SU-DHL-6 (cell line): Measurements from ENCODE around the gene MNAT1.

Experiments
- H2AFZ ChIP-seq: fragments of 200-600 bp; sonication (generic); 2 replicates; pipeline ENCODE4 v1.6.1; 2014; ENCODE audit warnings: low read depth, mild to moderate bottlenecking, moderate library complexity, mixed read lengths, antibody characterized with exemption, low read length; ENCODE audit not compliant: severe bottlenecking
- H3F3A ChIP-seq: fragments of 200-600 bp; shearing (Covaris generic); 2 replicates; pipeline ENCODE4 v1.6.0; 2016; ENCODE audit warnings: antibody characterized with exemption, mild to moderate bottlenecking; ENCODE audit not compliant: insufficient read depth
- H3K27ac ChIP-seq: fragments of 200-600 bp; sonication (generic); 2 replicates; pipeline ENCODE4 v1.5.1; 2016; ENCODE audit warnings: low read depth, mild to moderate bottlenecking, low read length, moderate library complexity, mixed read lengths
- H3K27me3 ChIP-seq: fragments of 200-600 bp; sonication (generic), shearing (Covaris generic); 2 replicates; pipeline ENCODE4 v1.6.0; 2014; ENCODE audit warnings: mild to moderate bottlenecking, low read length
- H3K36me3 ChIP-seq: fragments of 200-600 bp; sonication (generic); 2 replicates; pipeline ENCODE4 v1.6.1; 2014; ENCODE audit warnings: mild to moderate bottlenecking, low read length, mixed read lengths
- H3K4me2 ChIP-seq: fragments of 300-600, 200-600 bp; shearing (Covaris generic), sonication (generic); 2 replicates; pipeline ENCODE4 v1.6.0; 2014; ENCODE audit warnings: low read length, low read depth, mild to moderate bottlenecking; ENCODE audit not compliant: poor library complexity, severe bottlenecking
- H3K4me3 ChIP-seq: fragments of 200-600 bp; sonication (generic); 2 replicates; pipeline ENCODE4 v1.5.1; 2014; ENCODE audit warnings: antibody characterized with exemption, low read length, mild to moderate bottlenecking, mixed read lengths; ENCODE audit not compliant: insufficient read depth, poor library complexity, severe bottlenecking
- H3K79me2 ChIP-seq: fragments of 200-600 bp; sonication (generic); 2 replicates; pipeline ENCODE4 v1.6.1; 2014; ENCODE audit warnings: mild to moderate bottlenecking, low read length, moderate library complexity; ENCODE audit not compliant: insufficient read depth
- H3K9ac ChIP-seq: fragments of 200-600 bp; sonication (generic); 2 replicates; pipeline ENCODE4 v1.7.0; 2014; ENCODE audit warnings: mild to moderate bottlenecking, low read length
- H3K9me2 ChIP-seq: fragments of 200-600 bp; sonication (generic); replicated peaks from 2 replicates; pipeline ENCODE4 v1.6.1; 2014; ENCODE audit warnings: low read length; ENCODE audit not compliant: insufficient read depth
- H3K9me3 ChIP-seq: fragments of 200-600 bp; sonication (generic); 2 replicates; pipeline ENCODE4 v1.6.1; 2014; ENCODE audit warnings: low read length, mixed read lengths; ENCODE audit not compliant: insufficient read depth
- H4K20me1 ChIP-seq: fragments of 200-600 bp; sonication (generic); 2 replicates; pipeline ENCODE4 v1.6.1; 2014; ENCODE audit warnings: low read depth, mild to moderate bottlenecking, antibody characterized with exemption, low read length, moderate library complexity, mixed read lengths
- EZH2phosphoT487 ChIP-seq: fragments of 200-600 bp; sonication (generic), shearing (Covaris generic); conservative IDR thresholded peaks from 2 replicates; pipeline ENCODE4 v1.6.1; 2018; ENCODE audit warnings: mild to moderate bottlenecking, antibody characterized with exemption, low read length, moderate library complexity, mixed read lengths
- TF ChIP-seq, protein P1 (sequence below): fragments of 200-600 bp; sonication (generic); IDR thresholded peaks from one replicate; pipeline ENCODE4 v1.5.1; 2017; ENCODE audit warnings: antibody characterized with exemption, mild to moderate bottlenecking, low read length, moderate library complexity; ENCODE audit not compliant: insufficient read depth, poor library complexity, severe bottlenecking

Gene MNAT1

DNA sequence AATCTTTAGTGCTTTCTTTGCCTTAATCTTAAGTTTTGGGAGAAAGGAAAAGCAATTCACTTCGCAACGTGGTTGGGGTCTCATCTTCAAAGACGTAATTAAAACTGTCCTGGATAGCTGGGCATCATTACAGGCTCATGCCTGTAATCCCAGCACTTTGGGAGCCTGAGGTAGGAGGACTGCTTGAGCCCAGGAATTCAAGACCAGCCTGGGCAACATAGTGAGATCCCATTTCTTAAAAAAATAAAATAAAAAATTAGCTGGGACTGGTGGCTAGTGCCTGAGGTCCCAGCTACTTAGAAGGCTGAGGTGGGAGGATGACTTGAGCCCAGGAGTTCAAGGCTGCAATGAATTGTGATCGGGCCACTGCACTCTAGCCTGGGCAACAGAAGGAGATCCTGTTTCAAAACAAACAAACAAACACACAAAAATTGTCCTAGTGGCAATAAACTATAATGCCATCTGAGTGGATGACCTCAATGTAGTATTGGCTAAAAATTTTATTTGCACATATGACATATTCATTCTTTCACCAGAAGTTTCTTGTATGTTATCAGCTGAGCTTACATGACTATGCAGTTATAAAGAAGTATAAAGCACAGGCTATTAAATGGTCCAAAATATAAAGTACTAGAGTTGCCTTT, 1.6 kb upstream of the MNAT1 start:
- no peak overlapping the region for H3K4me2 ChIP-seq
- H2AFZ ChIP-seq = no peak overlapping the region
- no peak overlapping the region for H3K27ac ChIP-seq
- H3K79me2 ChIP-seq = peaks cover 33% of the 10 kb centered on the region
- no peaks in the 10 kb centered on the region for H3K9me3 ChIP-seq
- no peaks in the 10 kb centered on the region for H4K20me1 ChIP-seq
- no peak overlapping the region for H3K4me3 ChIP-seq
- no peaks in the 10 kb centered on the region for H3K36me3 ChIP-seq
- no peaks in the 10 kb centered on the region for H3K27me3 ChIP-seq
- no peak overlapping the region for H3K9ac ChIP-seq
- TF ChIP-seq, protein P1, sequence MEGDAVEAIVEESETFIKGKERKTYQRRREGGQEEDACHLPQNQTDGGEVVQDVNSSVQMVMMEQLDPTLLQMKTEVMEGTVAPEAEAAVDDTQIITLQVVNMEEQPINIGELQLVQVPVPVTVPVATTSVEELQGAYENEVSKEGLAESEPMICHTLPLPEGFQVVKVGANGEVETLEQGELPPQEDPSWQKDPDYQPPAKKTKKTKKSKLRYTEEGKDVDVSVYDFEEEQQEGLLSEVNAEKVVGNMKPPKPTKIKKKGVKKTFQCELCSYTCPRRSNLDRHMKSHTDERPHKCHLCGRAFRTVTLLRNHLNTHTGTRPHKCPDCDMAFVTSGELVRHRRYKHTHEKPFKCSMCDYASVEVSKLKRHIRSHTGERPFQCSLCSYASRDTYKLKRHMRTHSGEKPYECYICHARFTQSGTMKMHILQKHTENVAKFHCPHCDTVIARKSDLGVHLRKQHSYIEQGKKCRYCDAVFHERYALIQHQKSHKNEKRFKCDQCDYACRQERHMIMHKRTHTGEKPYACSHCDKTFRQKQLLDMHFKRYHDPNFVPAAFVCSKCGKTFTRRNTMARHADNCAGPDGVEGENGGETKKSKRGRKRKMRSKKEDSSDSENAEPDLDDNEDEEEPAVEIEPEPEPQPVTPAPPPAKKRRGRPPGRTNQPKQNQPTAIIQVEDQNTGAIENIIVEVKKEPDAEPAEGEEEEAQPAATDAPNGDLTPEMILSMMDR = no peak
- TF ChIP-seq EZH2phosphoT487 = no peak
- H3F3A ChIP-seq = peaks cover 6% of the 10 kb centered on the region; the same call in 1 of the 2 replicates
- H3K9me2 ChIP-seq = no peaks in the 10 kb centered on the region

DNA sequence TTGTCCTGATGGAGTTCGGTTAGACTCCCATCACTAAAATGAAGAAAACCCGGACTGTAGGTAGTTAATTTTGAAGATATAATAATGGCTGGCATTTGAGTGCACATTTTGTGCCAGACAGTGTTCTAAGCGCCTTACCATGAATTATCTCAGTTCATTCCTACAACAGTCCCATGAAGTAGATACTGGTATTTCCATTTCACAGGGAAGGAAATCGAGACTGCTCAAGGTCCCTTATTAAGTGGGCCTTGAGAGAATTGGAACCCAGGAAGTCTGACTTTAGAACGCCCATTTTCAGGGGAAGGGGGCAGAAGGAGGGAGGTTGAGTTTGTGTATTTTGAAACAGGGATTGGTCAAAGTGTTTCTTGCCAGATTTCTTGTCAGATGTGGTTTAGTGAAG, 855 bp downstream of the MNAT1 start:
- Histone ChIP-seq H3K4me2 (peak overlapping the region; percentile 96), H3K27me3 (no peaks in the 10 kb centered on the region), H3K27ac (no peak overlapping the region), H3K36me3 (no peaks in the 10 kb centered on the region), H3K9me2 (no peaks in the 10 kb centered on the region), H3F3A (peaks cover 6% of the 10 kb centered on the region; the same call in 1 of the 2 replicates), H3K9ac (peak overlapping the region; percentile 84), H3K9me3 (no peaks in the 10 kb centered on the region), H3K4me3 (peak overlapping the region; percentile 96), H3K79me2 (peaks cover 50% of the 10 kb centered on the region), H4K20me1 (no peaks in the 10 kb centered on the region), H2AFZ (peak overlapping the region; percentile 99)
- TF ChIP-seq EZH2phosphoT487 = no peak
- TF ChIP-seq, protein P1 = no peak

DNA sequence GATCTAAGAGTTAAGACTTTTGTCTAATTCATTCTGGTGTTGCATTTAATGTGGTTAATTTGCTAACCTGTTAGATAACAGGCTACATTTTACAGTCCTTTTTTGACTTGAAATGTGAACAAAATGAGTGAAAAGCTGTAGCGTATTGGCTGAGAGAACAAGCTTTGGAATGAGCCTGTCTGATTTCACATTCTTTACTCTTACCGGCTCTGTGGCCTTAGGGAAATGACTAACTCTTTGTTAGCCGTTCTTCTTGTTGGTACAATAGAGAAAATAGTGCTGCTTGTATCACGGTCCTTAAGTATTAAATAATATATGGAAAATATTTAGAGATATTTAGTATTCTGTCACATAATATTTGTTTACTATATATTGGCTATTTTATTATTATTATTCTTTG, 1.9 kb downstream of the MNAT1 start:
- Histone ChIP-seq H3K79me2 (peaks cover 56% of the 10 kb centered on the region), H3K9ac (peak overlapping the region; percentile 84; the same call in 1 of the 2 replicates), H3F3A (peaks cover 6% of the 10 kb centered on the region; the same call in 1 of the 2 replicates), H3K9me3 (no peaks in the 10 kb centered on the region), H3K4me2 (peak overlapping the region; percentile 96), H3K27me3 (no peaks in the 10 kb centered on the region), H4K20me1 (0 out of 2 replicates have a peak, but pooled peaks cover 5% of the 10 kb centered on the region), H3K4me3 (peak overlapping the region; percentile 10), H3K27ac (no peak overlapping the region), H2AFZ (no peak overlapping the region), H3K9me2 (no peaks in the 10 kb centered on the region), H3K36me3 (no peaks in the 10 kb centered on the region)
- TF ChIP-seq EZH2phosphoT487 = no peak
- TF ChIP-seq, protein P1 = no peak
